Muscle of leg (tissue), 11 donors: ENCODE data around the gene POLR3E. TPM values are rescaled to one million over a fixed set of nuclear protein-coding genes. Genes with fewer than 3 reads are reported as not detected.
A peak's percentile ranks its signal among the peaks of the same experiment; 100 is the strongest.

ENCODE experiments used
- DNase-seq: peaks from one replicate; pipeline ENCODE4 v3.0.0; 2013
- H3K27ac ChIP-seq: one replicate; pipeline ENCODE4 v1.5.1; 2013; ENCODE audit warnings: mild to moderate bottlenecking, low read length, control low read depth
- H3K27me3 ChIP-seq: one replicate; pipeline ENCODE4 v1.6.1; 2013; ENCODE audit warnings: low read length; ENCODE audit not compliant: control insufficient read depth, insufficient read depth
- H3K36me3 ChIP-seq: one replicate; pipeline ENCODE4 v1.6.1; 2013; ENCODE audit warnings: low read length; ENCODE audit not compliant: control insufficient read depth, insufficient read depth
- H3K4me1 ChIP-seq: one replicate; pipeline ENCODE4 v1.6.1; 2013; ENCODE audit warnings: low read length; ENCODE audit not compliant: control insufficient read depth, insufficient read depth
- H3K4me3 ChIP-seq: one replicate; pipeline ENCODE4 v1.5.1; 2013; ENCODE audit warnings: low read length, control low read depth
- H3K9me3 ChIP-seq: replicated peaks from 2 replicates; pipeline ENCODE4 v1.6.1; 2013; ENCODE audit warnings: low read depth, low read length; ENCODE audit not compliant: control insufficient read depth
- WGBS: methylation state at CpG from one replicate; pipeline ENCODE4 v1.1.5; 2013; ENCODE audit warnings: missing lambda C conversion rate; ENCODE audit not compliant: insufficient coverage; 5-methylcytosine and 5-hydroxymethylcytosine counted together
- polyA plus RNA-seq, 8 donors: library from polyadenylated mRNA; unstranded; fragments of 120-200 nt; gene quantifications; one replicate each; pipeline versions ENCODE4 v1.2.1 to v1.2.3, GENCODE V29; 2013; ENCODE audit warnings: inconsistent platforms in 1 of 8, low replicate concordance in 1 of 8; ENCODE audit not compliant: insufficient read length in 8 of 8, insufficient read depth in 1 of 8
- total RNA-seq: library from RNA; stranded (reverse); fragments of 120-200 nt; gene quantifications from one replicate; pipeline ENCODE4 v1.2.4, GENCODE V29; 2013

The POLR3E gene
- total and polyA plus RNA-seq, 9 donors: 29.7 to 43.4 (median 35.3) TPM

DNA sequence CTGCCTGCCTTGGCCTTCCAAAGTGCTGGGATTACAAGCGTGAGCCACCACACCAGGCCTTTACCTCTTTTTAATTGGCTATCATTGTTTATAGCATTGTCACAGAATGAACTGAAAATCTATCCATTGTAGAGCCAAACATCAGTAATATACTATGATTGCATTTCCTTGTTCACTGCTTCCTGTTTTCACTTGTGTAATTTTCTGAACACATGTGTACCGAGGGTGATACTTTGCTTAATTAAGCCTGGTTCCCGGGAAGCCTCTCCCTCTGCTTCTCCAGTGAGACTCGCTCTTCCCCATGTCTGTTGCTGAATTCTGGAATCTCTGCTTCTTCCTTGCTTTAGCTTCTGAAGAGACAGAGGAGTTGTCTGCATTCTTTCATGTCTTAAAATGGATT lies 33.1 kb downstream of the POLR3E start:
- no peak overlapping the region for H3K4me3 ChIP-seq
- DNase-seq: no peak
- H3K4me1 ChIP-seq: no peaks in the 10 kb centered on the region
- peaks cover 70% of the 10 kb centered on the region for H3K36me3 ChIP-seq
- H3K27me3 ChIP-seq: no peaks in the 10 kb centered on the region
- WGBS: no CpG with 5 or more reads among the region's 4 CpGs
- no peak overlapping the region for H3K27ac ChIP-seq
- H3K9me3 ChIP-seq: no peaks in the 10 kb centered on the region

DNA sequence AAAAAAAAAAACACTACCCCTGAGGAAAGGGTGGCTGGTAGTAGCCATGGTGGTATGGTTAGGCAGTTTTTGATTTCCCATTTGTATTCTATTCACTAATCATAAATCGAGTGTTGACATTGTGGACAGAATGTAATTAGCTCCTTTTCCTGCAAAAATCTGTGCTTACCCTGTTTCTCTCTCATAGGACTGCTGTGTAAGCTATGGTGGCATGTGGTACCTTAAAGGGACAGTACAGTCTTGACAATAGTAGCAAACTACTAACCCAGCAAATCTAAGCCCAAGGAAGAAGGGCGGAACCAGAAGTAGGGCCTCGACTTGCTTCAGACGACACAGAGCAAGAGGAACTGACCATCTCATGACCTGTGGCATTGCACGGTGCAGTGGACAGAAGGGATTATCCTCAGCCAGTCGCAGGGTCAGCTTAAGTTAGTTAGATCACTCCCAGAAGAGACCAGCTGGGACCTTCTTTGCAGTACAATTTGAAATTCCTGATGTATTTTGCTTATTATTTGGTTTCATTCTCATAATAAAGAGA lies 36.3 kb downstream of the POLR3E start:
- H3K9me3 ChIP-seq: peaks cover 15% of the 10 kb centered on the region
- WGBS: 82% methylated on average over 5 of the region's 6 CpGs
- no peak overlapping the region for H3K4me3 ChIP-seq
- peaks cover 50% of the 10 kb centered on the region for H3K36me3 ChIP-seq
- no peak overlapping the region for H3K27ac ChIP-seq
- H3K27me3 ChIP-seq: no peaks in the 10 kb centered on the region
- no peaks in the 10 kb centered on the region for H3K4me1 ChIP-seq
- DNase-seq: peak; percentile 55

DNA sequence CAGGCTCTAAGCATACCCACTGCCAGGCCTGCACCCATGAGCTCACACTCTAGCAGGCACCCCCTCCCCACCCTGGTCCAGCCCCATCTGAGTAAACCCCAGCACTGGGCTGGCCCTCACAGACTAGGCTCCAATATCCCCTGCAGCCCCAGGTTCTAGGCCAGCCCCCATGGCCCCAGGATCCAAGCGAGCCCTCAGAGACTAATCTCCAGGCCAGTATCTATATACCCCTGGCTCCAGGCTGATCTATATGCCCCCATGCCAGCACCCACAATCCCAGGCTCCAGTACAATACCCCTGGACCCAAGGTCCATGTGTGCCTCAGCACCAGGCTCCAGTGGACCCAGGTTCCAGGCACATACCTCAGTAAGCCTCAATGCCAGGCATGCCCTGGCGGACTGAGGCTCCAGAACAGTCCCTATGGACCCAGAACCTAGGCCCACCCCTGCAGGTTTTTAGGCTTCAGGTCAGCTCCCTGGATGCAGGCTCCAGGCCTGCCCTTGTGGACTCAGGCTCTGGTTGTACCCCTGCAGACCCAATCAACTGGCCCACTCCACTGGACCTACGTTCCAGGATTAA lies 38.5 kb downstream of the POLR3E start:
- 97% methylated on average over 3 of the region's 3 CpGs for WGBS
- H3K9me3 ChIP-seq: peaks cover 23% of the 10 kb centered on the region
- H3K36me3 ChIP-seq: peaks cover 40% of the 10 kb centered on the region
- no peak overlapping the region for H3K4me3 ChIP-seq
- H3K27ac ChIP-seq: no peak overlapping the region
- no peaks in the 10 kb centered on the region for H3K27me3 ChIP-seq
- H3K4me1 ChIP-seq: no peaks in the 10 kb centered on the region
- DNase-seq: no peak

DNA sequence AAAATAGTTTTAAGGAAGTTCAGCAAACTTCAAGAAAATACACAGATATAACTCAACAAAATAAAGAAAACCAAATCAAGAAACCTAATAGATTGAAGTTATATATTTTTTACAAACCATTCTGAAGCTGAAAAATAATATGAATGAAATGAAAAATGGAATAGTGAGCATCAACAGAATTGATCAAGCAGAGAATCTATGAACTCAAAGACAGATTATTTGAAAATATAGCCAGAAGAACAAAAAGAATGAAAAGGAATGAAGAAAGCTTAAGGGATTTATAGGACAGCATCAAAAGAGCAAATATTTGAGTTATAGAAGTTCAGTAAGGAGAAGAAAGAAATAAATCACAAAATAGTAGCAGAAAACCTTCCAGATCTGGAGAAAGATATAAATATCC lies 39.4 kb downstream of the POLR3E start:
- H3K4me1 ChIP-seq: no peaks in the 10 kb centered on the region
- H3K27me3 ChIP-seq: no peaks in the 10 kb centered on the region
- no peak overlapping the region for H3K4me3 ChIP-seq
- peaks cover 39% of the 10 kb centered on the region for H3K36me3 ChIP-seq
- no peak for DNase-seq
- peaks cover 30% of the 10 kb centered on the region for H3K9me3 ChIP-seq
- H3K27ac ChIP-seq: no peak overlapping the region

DNA sequence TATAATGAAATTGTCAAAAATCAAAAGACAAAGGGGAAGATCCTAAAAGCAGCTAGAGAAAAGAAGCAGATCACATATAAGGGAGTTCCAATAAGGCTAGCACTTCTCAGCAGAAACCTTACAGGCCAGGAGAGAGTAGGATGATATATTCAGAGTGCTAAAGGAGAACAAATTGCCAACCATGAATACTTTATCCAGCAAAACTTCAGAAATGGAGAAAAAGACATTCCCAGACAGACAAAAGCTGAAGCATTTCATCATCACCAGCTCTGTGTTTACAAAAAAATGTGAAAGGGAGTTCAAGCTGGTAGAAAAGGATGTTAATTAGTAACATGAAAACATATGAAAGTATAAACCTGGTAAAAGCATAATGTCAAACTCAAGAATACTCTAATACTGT lies 39.8 kb downstream of the POLR3E start:
- no peak overlapping the region for H3K27ac ChIP-seq
- no peaks in the 10 kb centered on the region for H3K27me3 ChIP-seq
- no peak overlapping the region for H3K4me3 ChIP-seq
- H3K36me3 ChIP-seq: peaks cover 34% of the 10 kb centered on the region
- H3K4me1 ChIP-seq: no peaks in the 10 kb centered on the region
- DNase-seq: no peak
- peaks cover 30% of the 10 kb centered on the region for H3K9me3 ChIP-seq

DNA sequence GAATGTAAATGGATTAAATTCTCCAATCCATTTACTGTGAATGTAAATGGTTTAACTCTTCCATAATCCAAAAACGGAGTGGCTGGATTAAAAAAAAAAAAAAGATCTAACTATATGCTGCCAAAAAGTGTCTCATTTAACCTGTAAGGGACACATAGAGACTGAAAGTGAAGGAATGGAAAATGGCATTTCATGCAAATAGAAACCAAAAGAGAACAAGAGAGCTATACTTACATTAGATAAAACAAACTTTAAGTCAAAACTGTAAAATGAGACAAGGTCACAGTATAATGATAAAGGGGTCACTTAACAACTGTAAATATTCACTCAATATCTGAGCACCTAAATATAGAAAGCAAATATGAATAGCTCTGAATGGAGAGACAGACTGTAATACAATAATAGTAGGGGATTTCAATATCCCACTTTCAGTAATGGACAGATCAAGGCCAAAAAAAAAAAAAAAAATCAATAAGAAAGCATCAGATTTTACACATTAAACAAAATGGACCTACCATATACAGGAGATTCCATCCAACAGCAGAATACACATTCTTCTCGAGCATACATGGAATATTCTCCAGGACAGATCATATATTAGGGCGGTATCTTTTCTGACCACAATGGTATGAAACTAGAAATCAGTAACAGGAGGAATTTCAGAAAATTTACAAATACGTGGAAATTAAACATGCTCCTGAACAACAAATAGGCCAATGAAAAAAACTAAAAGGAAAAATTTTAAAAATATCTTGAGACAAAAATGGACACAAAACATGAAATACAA lies 40.8 kb downstream of the POLR3E start:
- no peak for DNase-seq
- Histone ChIP-seq H3K36me3 (peaks cover 27% of the 10 kb centered on the region), H3K27ac (no peak overlapping the region), H3K4me1 (no peaks in the 10 kb centered on the region), H3K9me3 (peaks cover 30% of the 10 kb centered on the region), H3K4me3 (no peak overlapping the region), H3K27me3 (no peaks in the 10 kb centered on the region)
- WGBS: no CpG with 5 or more reads among the region's 4 CpGs

DNA sequence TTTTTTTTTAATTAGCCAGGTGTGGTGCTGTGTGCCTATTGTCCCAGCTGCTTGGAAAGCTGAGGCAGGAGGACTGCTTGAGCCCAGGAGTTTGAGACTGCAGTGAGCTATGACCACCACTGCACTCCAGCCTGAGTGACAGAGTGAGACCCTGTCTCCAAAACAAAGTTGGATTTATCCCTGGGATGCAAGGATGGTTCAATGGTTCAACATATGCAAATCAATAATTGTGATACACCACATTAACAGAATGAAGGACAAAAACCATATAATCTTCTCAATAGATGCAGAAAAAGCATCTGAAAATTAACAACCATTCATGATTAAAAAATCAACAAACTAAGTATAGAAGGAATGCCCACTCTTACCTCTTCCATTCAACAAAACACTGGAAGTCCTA lies 43.7 kb downstream of the POLR3E start:
- Histone ChIP-seq H3K27ac (no peak overlapping the region), H3K4me1 (no peaks in the 10 kb centered on the region), H3K27me3 (no peaks in the 10 kb centered on the region), H3K36me3 (peaks cover 7% of the 10 kb centered on the region), H3K4me3 (no peak overlapping the region), H3K9me3 (peaks cover 27% of the 10 kb centered on the region)
- no peak for DNase-seq

DNA sequence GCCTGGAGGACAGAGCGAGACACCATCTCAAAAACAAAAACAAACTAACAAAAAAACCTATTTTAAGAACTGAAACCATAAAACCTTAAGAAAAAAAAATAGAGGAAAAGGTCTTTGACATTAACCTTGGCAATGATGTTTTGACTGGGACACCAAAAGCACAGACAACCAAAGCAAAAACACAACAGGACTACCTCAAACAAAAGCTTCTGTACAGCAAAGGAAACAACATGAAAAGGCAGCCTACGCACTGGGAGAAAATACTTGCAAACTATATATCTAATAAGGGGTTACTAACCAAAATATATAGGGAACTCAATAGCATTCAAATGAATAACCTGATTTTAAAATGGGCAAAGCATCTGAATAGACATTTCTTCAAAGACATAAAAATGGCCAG lies 44.9 kb downstream of the POLR3E start:
- H3K4me3 ChIP-seq: no peak overlapping the region
- peaks cover 13% of the 10 kb centered on the region for H3K36me3 ChIP-seq
- DNase-seq: no peak
- no CpG with 5 or more reads among the region's 2 CpGs for WGBS
- no peaks in the 10 kb centered on the region for H3K4me1 ChIP-seq
- H3K27me3 ChIP-seq: no peaks in the 10 kb centered on the region
- H3K9me3 ChIP-seq: peaks cover 20% of the 10 kb centered on the region
- H3K27ac ChIP-seq: no peak overlapping the region

DNA sequence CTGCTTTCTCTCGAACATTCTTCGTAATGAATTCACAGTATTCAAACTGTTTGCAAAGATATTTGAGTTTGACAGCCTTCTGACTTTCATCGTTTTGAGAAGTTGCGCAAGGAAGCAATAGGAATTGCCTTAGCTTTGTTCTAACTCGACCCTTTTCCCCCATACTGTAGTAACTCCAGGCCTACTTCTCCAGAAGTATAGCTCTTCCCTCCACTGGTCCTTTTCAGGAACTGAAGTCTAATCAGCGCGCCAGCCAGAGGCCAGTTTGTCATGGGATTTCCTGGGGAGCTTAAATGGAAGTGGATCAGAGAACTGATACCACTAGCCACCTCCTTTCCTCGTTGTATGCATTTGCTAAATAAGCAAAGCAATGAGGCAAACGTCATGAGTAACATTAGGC lies 49.3 kb downstream of the POLR3E start:
- Histone ChIP-seq H3K4me1 (no peaks in the 10 kb centered on the region), H3K27ac (no peak overlapping the region), H3K36me3 (peaks cover 34% of the 10 kb centered on the region), H3K27me3 (no peaks in the 10 kb centered on the region), H3K4me3 (no peak overlapping the region), H3K9me3 (no peaks in the 10 kb centered on the region)
- peak; percentile 72 for DNase-seq
- WGBS: 88% methylated on average over 5 of the region's 9 CpGs

DNA sequence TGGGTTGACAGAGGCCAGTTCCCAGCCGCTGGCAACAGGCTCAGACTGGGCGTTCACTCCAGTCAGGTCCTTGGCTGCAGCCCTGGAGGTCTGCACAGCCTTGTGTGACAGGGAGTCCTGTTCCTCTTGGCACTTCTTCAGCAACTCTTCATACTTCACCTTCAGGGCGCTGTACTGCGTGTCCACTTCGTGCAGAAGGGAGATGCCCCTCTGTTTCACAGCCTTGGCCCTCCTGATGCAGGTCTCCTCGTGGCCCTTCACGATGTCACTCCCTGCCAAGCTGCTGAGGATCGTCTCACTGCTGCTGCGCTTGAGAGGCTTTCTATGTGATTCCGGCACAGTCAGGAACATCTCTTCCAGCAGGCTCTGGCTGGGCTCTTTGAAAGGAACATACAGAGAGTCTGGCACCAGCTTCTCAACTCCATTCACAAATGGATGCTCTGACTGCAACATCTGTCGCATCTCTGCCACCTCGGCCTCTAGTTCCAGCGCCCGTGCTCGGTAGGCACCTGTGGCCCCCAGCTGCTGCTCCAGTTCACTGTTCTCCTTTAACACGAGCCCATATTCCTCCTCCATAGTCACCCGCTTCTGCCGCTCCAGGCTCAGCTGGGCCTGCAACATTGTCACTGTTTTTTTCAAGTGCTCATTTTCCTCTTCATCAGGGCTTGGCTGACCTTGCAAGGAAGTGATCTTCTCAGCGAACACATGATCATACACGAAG lies 50.1 kb downstream of the POLR3E start:
- Histone ChIP-seq H3K27me3 (no peaks in the 10 kb centered on the region), H3K4me1 (no peaks in the 10 kb centered on the region), H3K36me3 (peaks cover 34% of the 10 kb centered on the region), H3K4me3 (no peak overlapping the region), H3K9me3 (no peaks in the 10 kb centered on the region), H3K27ac (no peak overlapping the region)
- DNase-seq: no peak
- WGBS: 93% methylated on average over 18 of the region's 20 CpGs
